Uterus (tissue), 4 donors: ENCODE measurements around the gene RGS9. TPM values are rescaled to one million over a fixed set of nuclear protein-coding genes. Genes with fewer than 3 reads are reported as not detected.

ENCODE experiments used
- DNase-seq, 2 donors: peaks; one replicate each; pipeline ENCODE4 v3.0.0-alpha.2; 2019 to 2020
- H3K27ac ChIP-seq, 2 donors: fragments of 200-600 bp; sonication (generic); 1 replicate in 1 of 2; 2 replicates in 1 of 2; pipeline ENCODE4 v1.5.1; 2016 to 2018
- H3K27me3 ChIP-seq, 2 donors: fragments of 200-600 bp; sonication (generic); one replicate each; pipeline ENCODE4 v1.5.1; 2018 to 2019; ENCODE audit warnings: control low read depth in 1 of 2
- H3K36me3 ChIP-seq, 2 donors: fragments of 200-600 bp; sonication (generic); one replicate each; pipeline ENCODE4 v1.5.1; 2019; ENCODE audit warnings: control low read depth in 1 of 2
- H3K4me1 ChIP-seq, 2 donors: fragments of 200-600 bp; sonication (generic); one replicate each; pipeline ENCODE4 v1.5.1; 2018 to 2019; ENCODE audit warnings: control low read depth in 1 of 2
- H3K4me3 ChIP-seq, 2 donors: fragments of 200-600 bp; sonication (generic); 1 replicate in 1 of 2; 2 replicates in 1 of 2; pipeline ENCODE4 v1.5.1; 2018 to 2019; ENCODE audit warnings: mild to moderate bottlenecking in 1 of 2
- H3K9me3 ChIP-seq, 2 donors: fragments of 200-600 bp; sonication (generic); one replicate each; pipeline ENCODE4 v1.5.1; 2019; ENCODE audit warnings: control low read depth in 1 of 2
- CTCF ChIP-seq, 4 experiments: fragments of 200-600 bp in 2 of 4; fragments of 450-650 bp in 2 of 4; sonication (generic) in 2 of 4; IDR thresholded peaks; one replicate each; pipeline ENCODE4 v1.5.1; 2016 to 2019; ENCODE audit warnings: antibody characterized with exemption in 4 of 4, mild to moderate bottlenecking in 2 of 4, moderate library complexity in 1 of 4
- POLR2A ChIP-seq, 2 donors: fragments of 450-650 bp; IDR thresholded peaks; one replicate each; pipeline ENCODE4 v1.6.1; 2016; ENCODE audit warnings: antibody characterized with exemption in 2 of 2, mild to moderate bottlenecking in 1 of 2, moderate library complexity in 1 of 2
- intact Hi-C: fragments of 100-400 bp; cut with DNase I; formaldehyde crosslinking; loops from one replicate; pipeline ENCODE4 v1.15.1; 2023; ENCODE audit warnings: low total_unique reads
- total RNA-seq, 4 donors: library from RNA; depleted of rRNA in 3 of 4; stranded (reverse); fragments of >200 nt in 3 of 4; gene quantifications; one replicate each; pipeline versions ENCODE4 v1.1.0 to v1.2.4, GENCODE V29; 2014 to 2023
- donor health status: DM: yes; HTN: yes; CAD: no.

RGS9 gene
- total RNA-seq, 4 donors from 2014 or later = 3.5 to 19.1 (median 6.9) TPM

GRCh38 chr17:65228734-65229620 is 91.8 kb downstream of the RGS9 start:
- DNase-seq = no peak
- no peak overlapping the region for H3K27ac ChIP-seq
- no peaks in the 10 kb centered on the region for H3K4me1 ChIP-seq
- no peaks in the 10 kb centered on the region for H3K9me3 ChIP-seq
- no peaks in the 10 kb centered on the region for H3K36me3 ChIP-seq
- H3K27me3 ChIP-seq = no peaks in the 10 kb centered on the region
- intact Hi-C loops = no loop called here
- H3K4me3 ChIP-seq = no peak overlapping the region
- TF ChIP-seq CTCF (IDR thresholded peaks at IDR 0.05) (no peak), POLR2A (IDR thresholded peaks at IDR 0.05) (no peak)

- TF ChIP-seq POLR2A (IDR thresholded peaks at IDR 0.05) (no peak), CTCF (IDR thresholded peaks at IDR 0.05) (no peak)
- no peaks in the 10 kb centered on the region for H3K36me3 ChIP-seq
- no peak overlapping the region for H3K27ac ChIP-seq
- no peak overlapping the region for H3K4me3 ChIP-seq
- no peak for DNase-seq
- no peaks in the 10 kb centered on the region for H3K9me3 ChIP-seq
- intact Hi-C loops = no loop called here
- H3K27me3 ChIP-seq = no peaks in the 10 kb centered on the region
- no peaks in the 10 kb centered on the region for H3K4me1 ChIP-seq
Measured at GRCh38 chr17:65229621-65229995, 92.4 kb downstream of the RGS9 start.

GRCh38 chr17:65230040-65230439 is 92.9 kb downstream of the RGS9 start:
- Histone ChIP-seq H3K9me3 (no peaks in the 10 kb centered on the region), H3K27ac (no peak overlapping the region), H3K27me3 (no peaks in the 10 kb centered on the region), H3K4me1 (no peaks in the 10 kb centered on the region), H3K4me3 (no peak overlapping the region), H3K36me3 (no peaks in the 10 kb centered on the region)
- no peak for TF ChIP-seq POLR2A (IDR thresholded peaks at IDR 0.05)
- TF ChIP-seq CTCF (IDR thresholded peaks at IDR 0.05) = no peak
- no peak for DNase-seq
- intact Hi-C loops = no loop called here

GRCh38 chr17:65231086-65231485 is 93.9 kb downstream of the RGS9 start:
- no peaks in the 10 kb centered on the region for H3K4me1 ChIP-seq
- no peak overlapping the region for H3K4me3 ChIP-seq
- H3K36me3 ChIP-seq = no peaks in the 10 kb centered on the region
- H3K9me3 ChIP-seq = no peaks in the 10 kb centered on the region
- no peaks in the 10 kb centered on the region for H3K27me3 ChIP-seq
- no peak for TF ChIP-seq POLR2A (IDR thresholded peaks at IDR 0.05)
- no peak for TF ChIP-seq CTCF (IDR thresholded peaks at IDR 0.05)
- H3K27ac ChIP-seq = no peak overlapping the region
- DNase-seq = no peak
- intact Hi-C loops = no loop called here

- H3K36me3 ChIP-seq = no peaks in the 10 kb centered on the region
- no peaks in the 10 kb centered on the region for H3K4me1 ChIP-seq
- peak in 1 of 2 donors; percentile 16 for DNase-seq
- H3K27me3 ChIP-seq = no peaks in the 10 kb centered on the region
- H3K4me3 ChIP-seq = no peak overlapping the region
- no peak overlapping the region for H3K27ac ChIP-seq
- intact Hi-C loops = no loop called here
- H3K9me3 ChIP-seq = no peaks in the 10 kb centered on the region
- TF ChIP-seq CTCF (IDR thresholded peaks at IDR 0.05) (peak in 2 of 4 experiments; percentile 38 to 51), POLR2A (IDR thresholded peaks at IDR 0.05) (no peak)
Measured at GRCh38 chr17:65231662-65232335, 94.6 kb downstream of the RGS9 start.
